GM23338 (cell line): ENCODE results near the gene NHLH2. TPM values are rescaled to one million over a fixed set of nuclear protein-coding genes. Genes with fewer than 3 reads are reported as not detected.

Experiments
- ATAC-seq: fragments of 200-7000 bp; cut with Tn5 transposase; 3 replicates; pipeline ENCODE4 v1.9.1; 2020
- DNase-seq: peaks from one replicate; pipeline ENCODE4 v3.0.0-alpha.2; 2015; ENCODE audit warnings: low spot score
- H2AFZ ChIP-seq: fragments of 200-600 bp; sonication (generic); 2 replicates; pipeline ENCODE4 v1.8.0; 2016; ENCODE audit warnings: antibody characterized with exemption, mild to moderate bottlenecking, moderate library complexity
- H3F3A ChIP-seq: fragments of 200-600 bp; sonication (generic); replicated peaks from 2 replicates; pipeline ENCODE4 v1.8.0; 2017; ENCODE audit warnings: antibody characterized with exemption, mixed run types, low read depth
- H3K27ac ChIP-seq: fragments of 200-600 bp; sonication (generic); 2 replicates; pipeline ENCODE4 v1.6.1; 2016; ENCODE audit warnings: low read depth
- H3K27me3 ChIP-seq: fragments of 200-600 bp; sonication (generic); 2 replicates; pipeline ENCODE4 v1.8.0; 2016; ENCODE audit warnings: mild to moderate bottlenecking, mixed run types, moderate library complexity; ENCODE audit not compliant: insufficient read depth
- H3K36me3 ChIP-seq: fragments of 200-600 bp; sonication (generic); 2 replicates; pipeline ENCODE4 v1.8.0; 2016; ENCODE audit warnings: mild to moderate bottlenecking; ENCODE audit not compliant: insufficient read depth
- H3K4me1 ChIP-seq: fragments of 200-600 bp; sonication (generic); 2 replicates; pipeline ENCODE4 v1.8.0; 2016; ENCODE audit warnings: mild to moderate bottlenecking, moderate library complexity; ENCODE audit not compliant: insufficient read depth
- H3K4me2 ChIP-seq: fragments of 200-600 bp; sonication (generic); 2 replicates; pipeline ENCODE4 v1.7.1; 2017; ENCODE audit warnings: mixed run types
- H3K4me3 ChIP-seq: fragments of 200-600 bp; sonication (generic); 2 replicates; pipeline ENCODE4 v1.6.1; 2016; ENCODE audit warnings: mixed run types
- H3K79me2 ChIP-seq: fragments of 200-600 bp; sonication (generic); replicated peaks from 2 replicates; pipeline ENCODE4 v1.8.0; 2017; ENCODE audit warnings: mild to moderate bottlenecking; ENCODE audit not compliant: insufficient read depth
- H3K9me2 ChIP-seq: fragments of 200-600 bp; sonication (generic); 2 replicates; pipeline ENCODE4 v1.8.0; 2017; ENCODE audit not compliant: insufficient read depth
- H4K20me1 ChIP-seq: fragments of 200-600 bp; sonication (generic); replicated peaks from 2 replicates; pipeline ENCODE4 v1.8.0; 2017; ENCODE audit warnings: mild to moderate bottlenecking; ENCODE audit not compliant: insufficient read depth
- H3K27ac Mint-ChIP-seq: 2 replicates; pipeline ENCODE4 v1.8.0; 2020; ENCODE audit warnings: inconsistent platforms, mild to moderate bottlenecking, moderate library complexity, mixed read lengths
- H3K27me3 Mint-ChIP-seq: 3 replicates; pipeline ENCODE4 v1.8.0; 2022; ENCODE audit warnings: low read depth, mild to moderate bottlenecking, moderate library complexity, mixed read lengths, inconsistent platforms; ENCODE audit not compliant: insufficient read depth, poor library complexity
- H3K36me3 Mint-ChIP-seq: 3 replicates; pipeline ENCODE4 v1.8.0; 2021; ENCODE audit warnings: low read depth, mild to moderate bottlenecking, inconsistent platforms, moderate library complexity, mixed read lengths
- H3K4me1 Mint-ChIP-seq: 3 replicates; pipeline ENCODE4 v1.8.0; 2020; ENCODE audit warnings: mild to moderate bottlenecking, inconsistent platforms, mixed read lengths
- H3K4me3 Mint-ChIP-seq: 3 replicates; pipeline ENCODE4 v1.8.0; 2021; ENCODE audit warnings: moderate library complexity, mild to moderate bottlenecking, inconsistent platforms, mixed read lengths
- H3K9me3 Mint-ChIP-seq: 3 replicates; pipeline ENCODE4 v1.8.0; 2020; ENCODE audit warnings: moderate library complexity, mild to moderate bottlenecking, inconsistent platforms, mixed read lengths
- CREB1 ChIP-seq: fragments of 250-450 bp; sonication (Bioruptor Pico); IDR thresholded peaks from 2 replicates; pipeline ENCODE4 v1.5.0; 2020; ENCODE audit warnings: low read depth, mild to moderate bottlenecking, moderate library complexity
- EZH2phosphoT487 ChIP-seq: fragments of 200-600 bp; sonication (generic); IDR thresholded peaks from one replicate; pipeline ENCODE4 v1.8.1; 2018; ENCODE audit warnings: antibody characterized with exemption; ENCODE audit not compliant: unreplicated experiment
- POLR2AphosphoS5 ChIP-seq: IDR thresholded peaks from 2 replicates; pipeline ENCODE4 v1.6.1; 2016; ENCODE audit warnings: antibody characterized with exemption, low read depth
- REST ChIP-seq: IDR thresholded peaks from one replicate; pipeline ENCODE4 v1.6.1; 2018; ENCODE audit warnings: antibody characterized with exemption; ENCODE audit not compliant: unreplicated experiment
- STAT1 ChIP-seq: IDR thresholded peaks from one replicate; pipeline ENCODE4 v1.6.1; 2016; ENCODE audit warnings: antibody characterized with exemption; ENCODE audit not compliant: unreplicated experiment
- ZNF331 ChIP-seq: fragments of 250-450 bp; sonication (Bioruptor Pico); IDR thresholded peaks from 2 replicates; pipeline ENCODE4 v1.5.0; 2020; ENCODE audit warnings: low read depth, mild to moderate bottlenecking, moderate library complexity
- ZNF462 ChIP-seq: fragments of 250-450 bp; sonication (Bioruptor Pico); IDR thresholded peaks from 2 replicates; pipeline ENCODE4 v1.5.0; 2020; ENCODE audit warnings: mild to moderate bottlenecking, moderate library complexity
- polyA plus RNA-seq: library from polyadenylated mRNA; unstranded; fragments of >200 nt; fragmentation: Nextera tagmentation; extraction: Ambion mirVana; gene quantifications from 2 replicates; pipeline ENCODE4 v1.2.1, GENCODE V29; 2016
- total RNA-seq: library from RNA; depleted of rRNA; stranded (reverse); fragments of >200 nt; shearing (Covaris generic); gene quantifications from 2 replicates; pipeline ENCODE4 v1.2.3, GENCODE V29; 2014

Gene NHLH2
- total and polyA plus RNA-seq, 2 experiments from 2014 or later = 1.7 to 1.9 TPM

DNA sequence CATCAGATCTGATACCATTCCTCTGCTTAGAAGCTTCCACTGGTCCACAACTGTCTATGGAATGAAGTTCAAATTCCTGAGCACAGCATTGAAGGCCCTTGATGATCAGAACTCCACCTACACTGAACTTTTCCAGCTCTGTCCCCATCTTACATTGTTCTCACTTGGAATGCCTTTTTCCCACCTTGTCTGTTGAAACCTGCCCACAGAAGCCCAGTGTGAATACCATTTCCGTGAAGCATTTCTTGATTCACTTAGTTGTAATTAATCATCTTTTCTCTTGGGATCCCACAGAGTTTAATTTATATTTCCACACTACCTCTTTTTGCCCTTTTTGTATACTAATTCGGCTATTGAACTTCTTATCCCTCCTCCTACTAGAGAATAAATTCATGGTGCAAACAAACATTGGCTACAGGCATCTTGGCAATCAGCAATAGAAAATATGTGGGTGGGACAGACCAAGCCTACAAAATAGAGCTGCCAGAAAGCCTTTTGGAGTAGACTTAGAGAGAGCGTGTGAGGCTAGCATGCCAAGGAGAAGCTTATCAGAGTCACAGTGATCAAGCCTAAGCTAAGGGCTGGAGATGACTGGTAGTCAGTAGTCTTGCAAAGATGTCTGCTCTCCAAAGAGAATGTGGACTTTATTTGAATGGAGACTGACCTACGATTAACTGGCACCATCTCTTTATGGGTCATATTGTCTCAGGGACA, 26.1 kb downstream of the NHLH2 start:
- Mint-ChIP-seq H3K4me1 (no peaks in the 10 kb centered on the region), H3K4me3 (no peak overlapping the region), H3K36me3 (no peaks in the 10 kb centered on the region), H3K27me3 (peaks cover 2% of the 10 kb centered on the region), H3K9me3 (no peaks in the 10 kb centered on the region), H3K27ac (no peak overlapping the region)
- Histone ChIP-seq H3F3A (no peaks in the 10 kb centered on the region), H4K20me1 (no peaks in the 10 kb centered on the region), H3K9me2 (no peaks in the 10 kb centered on the region), H3K79me2 (no peaks in the 10 kb centered on the region), H3K4me2 (no peak overlapping the region), H2AFZ (no peak overlapping the region), H3K27ac (no peak overlapping the region), H3K27me3 (no peaks in the 10 kb centered on the region), H3K4me1 (no peaks in the 10 kb centered on the region), H3K36me3 (no peaks in the 10 kb centered on the region), H3K4me3 (no peak overlapping the region)
- TF ChIP-seq CREB1 (no peak), REST (no peak), ZNF462 (CRISPR knock-in tag) (no peak), STAT1 (no peak), EZH2phosphoT487 (no peak), ZNF331 (CRISPR knock-in tag) (no peak), POLR2AphosphoS5 (no peak)
- ATAC-seq (no peak), DNase-seq (no peak)
